ENCODE data around the gene TRPV6.

The TRPV6 gene

GRCh38 chr7:142906643-142907042 lies 21.1 kb upstream of the TRPV6 start:
- TF ChIP-seq, protein P1, sequence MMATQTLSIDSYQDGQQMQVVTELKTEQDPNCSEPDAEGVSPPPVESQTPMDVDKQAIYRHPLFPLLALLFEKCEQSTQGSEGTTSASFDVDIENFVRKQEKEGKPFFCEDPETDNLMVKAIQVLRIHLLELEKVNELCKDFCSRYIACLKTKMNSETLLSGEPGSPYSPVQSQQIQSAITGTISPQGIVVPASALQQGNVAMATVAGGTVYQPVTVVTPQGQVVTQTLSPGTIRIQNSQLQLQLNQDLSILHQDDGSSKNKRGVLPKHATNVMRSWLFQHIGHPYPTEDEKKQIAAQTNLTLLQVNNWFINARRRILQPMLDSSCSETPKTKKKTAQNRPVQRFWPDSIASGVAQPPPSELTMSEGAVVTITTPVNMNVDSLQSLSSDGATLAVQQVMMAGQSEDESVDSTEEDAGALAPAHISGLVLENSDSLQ (IDR thresholded peaks at IDR 0.05), result no peak
- TF ChIP-seq ARNT (IDR thresholded peaks at IDR 0.05) (no peak), FOXK2 (IDR thresholded peaks at IDR 0.05) (no peak), L3MBTL2 (conservative IDR thresholded peaks at IDR 0.05) (no peak)
- DNase-seq (ENCODE audit: extremely low spot score), result no peak
- POLR2A ChIA-PET, result no interaction called here
- CTCF ChIA-PET, result no interaction called here

DNA sequence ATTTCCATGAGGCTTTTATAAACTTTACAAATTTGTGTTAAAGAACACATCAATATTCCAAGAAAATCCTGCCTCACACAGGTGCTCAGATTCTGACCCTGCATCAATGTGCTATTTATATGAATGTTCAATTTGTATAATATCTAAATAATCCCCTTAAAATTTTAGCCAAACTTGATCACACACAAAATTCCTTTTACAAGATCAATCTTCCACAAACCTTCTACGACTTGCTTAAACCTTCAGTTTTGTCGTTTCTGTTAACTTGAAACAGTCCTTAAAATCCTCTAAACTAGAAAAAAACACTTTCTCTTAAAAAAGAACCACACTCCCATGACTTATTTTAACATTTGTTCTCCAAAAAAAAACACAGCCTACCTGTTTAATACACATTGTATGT lies 20.2 kb upstream of the TRPV6 start:
- DNase-seq (ENCODE audit: extremely low spot score), result no peak
- ChIA-PET CTCF (no interaction called here), POLR2A (no interaction called here)
- TF ChIP-seq NFRKB (IDR thresholded peaks at IDR 0.05) (no peak), ELF4 (IDR thresholded peaks at IDR 0.05) (no peak), ZNF384 (IDR thresholded peaks at IDR 0.05) (no peak), HDGF (IDR thresholded peaks at IDR 0.05; ENCODE audit: borderline replicate concordance) (no peak), SP1 (IDR thresholded peaks at IDR 0.05) (no peak), BHLHE40 (IDR thresholded peaks at IDR 0.05; ENCODE audit: borderline replicate concordance) (no peak), TARDBP (IDR thresholded peaks at IDR 0.05) (no peak), LEF1 (IDR thresholded peaks at IDR 0.05; ENCODE audit: borderline replicate concordance) (no peak), FOXA1 (IDR thresholded peaks at IDR 0.05) (no peak), L3MBTL2 (conservative IDR thresholded peaks at IDR 0.05) (no peak), ARNT (IDR thresholded peaks at IDR 0.05) (no peak), FOXM1 (IDR thresholded peaks at IDR 0.05; ENCODE audit: borderline replicate concordance) (no peak)
- TF ChIP-seq, protein P1 (IDR thresholded peaks at IDR 0.05), result no peak

- CTCF ChIA-PET, result no interaction called here
- DNase-seq (ENCODE audit: extremely low spot score), result no peak
- POLR2A ChIA-PET, result no interaction called here
- TF ChIP-seq L3MBTL2 (conservative IDR thresholded peaks at IDR 0.05), result no peak
- no peak for TF ChIP-seq SP1 (IDR thresholded peaks at IDR 0.05)
- TF ChIP-seq CTBP1 (IDR thresholded peaks at IDR 0.05; ENCODE audit: borderline replicate concordance), result no peak
- no peak for TF ChIP-seq FOXK2 (IDR thresholded peaks at IDR 0.05)
- no peak for TF ChIP-seq ELF4 (IDR thresholded peaks at IDR 0.05)
- TF ChIP-seq, protein P1 (IDR thresholded peaks at IDR 0.05), result no peak
- TF ChIP-seq ZNF384 (IDR thresholded peaks at IDR 0.05), result no peak
- no peak for TF ChIP-seq FOXM1 (IDR thresholded peaks at IDR 0.05; ENCODE audit: borderline replicate concordance)
- TF ChIP-seq SUZ12 (IDR thresholded peaks at IDR 0.05), result no peak
- no peak for TF ChIP-seq TARDBP (IDR thresholded peaks at IDR 0.05)
- TF ChIP-seq BHLHE40 (IDR thresholded peaks at IDR 0.05; ENCODE audit: borderline replicate concordance), result no peak
- TF ChIP-seq HDGF (IDR thresholded peaks at IDR 0.05; ENCODE audit: borderline replicate concordance), result no peak
- TF ChIP-seq LEF1 (IDR thresholded peaks at IDR 0.05; ENCODE audit: borderline replicate concordance), result no peak
- no peak for TF ChIP-seq ARNT (IDR thresholded peaks at IDR 0.05)
- TF ChIP-seq FOXA1 (IDR thresholded peaks at IDR 0.05), result no peak
- TF ChIP-seq NFRKB (IDR thresholded peaks at IDR 0.05), result no peak
Measured at GRCh38 chr7:142904128-142904527, 18.6 kb upstream of the TRPV6 start.

DNA sequence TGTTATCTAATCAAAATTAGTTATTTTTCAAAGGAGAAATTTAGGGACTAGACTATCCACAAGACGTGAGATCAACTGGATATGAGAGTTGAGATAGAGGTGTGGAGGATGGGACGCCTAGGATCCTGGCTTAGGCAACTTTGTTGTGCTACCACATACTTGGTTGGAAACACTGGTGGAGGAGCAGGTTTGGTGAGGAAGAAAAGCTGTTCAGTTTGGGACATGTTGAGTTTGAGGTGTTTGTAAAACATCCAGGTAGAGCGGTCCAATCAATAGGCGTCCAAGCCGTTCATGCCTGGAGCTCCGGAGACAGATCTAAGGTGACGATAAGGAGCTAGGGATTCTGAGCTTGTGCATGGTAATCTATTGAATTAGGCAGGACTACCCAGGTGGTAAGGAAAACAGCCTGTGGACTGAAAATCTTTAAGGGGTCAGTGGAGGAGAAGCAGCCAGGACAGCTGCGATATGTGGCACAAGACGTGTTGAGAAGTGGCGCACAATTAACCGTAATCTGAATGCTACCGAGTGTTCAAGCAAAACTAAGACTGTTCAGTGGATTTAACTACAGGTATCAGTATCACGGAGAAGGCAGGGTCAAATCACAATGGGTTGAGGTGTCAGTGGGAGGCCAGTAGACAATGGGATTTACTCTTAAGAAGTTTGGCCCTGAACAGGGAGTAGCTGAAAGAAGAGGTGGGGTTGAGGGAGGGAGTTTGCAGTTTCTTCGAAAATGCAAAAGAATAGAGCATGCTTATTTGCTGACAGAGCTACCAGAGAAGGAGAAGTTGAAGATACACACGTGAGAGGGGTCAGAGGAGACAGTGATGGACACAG lies 16.1 kb upstream of the TRPV6 start:
- CTCF ChIA-PET, result no interaction called here
- TF ChIP-seq ARNT (IDR thresholded peaks at IDR 0.05) (no peak), SUZ12 (IDR thresholded peaks at IDR 0.05) (no peak), ELF4 (IDR thresholded peaks at IDR 0.05) (no peak), TARDBP (IDR thresholded peaks at IDR 0.05) (no peak), SP1 (IDR thresholded peaks at IDR 0.05) (no peak)
- TF ChIP-seq, protein P1 (IDR thresholded peaks at IDR 0.05), result no peak
- POLR2A ChIA-PET, result no interaction called here
- DNase-seq (ENCODE audit: extremely low spot score), result no peak

GRCh38 chr7:142899661-142900060 lies 14.1 kb upstream of the TRPV6 start:
- DNase-seq (ENCODE audit: extremely low spot score), result no peak
- TF ChIP-seq FOXK2 (IDR thresholded peaks at IDR 0.05), result no peak
- TF ChIP-seq ZNF384 (IDR thresholded peaks at IDR 0.05), result no peak
- TF ChIP-seq SP1 (IDR thresholded peaks at IDR 0.05), result no peak
- TF ChIP-seq ELF4 (IDR thresholded peaks at IDR 0.05), result no peak
- no peak for TF ChIP-seq ARNT (IDR thresholded peaks at IDR 0.05)
- TF ChIP-seq FOXA1 (IDR thresholded peaks at IDR 0.05), result no peak
- no peak for TF ChIP-seq HDGF (IDR thresholded peaks at IDR 0.05; ENCODE audit: borderline replicate concordance)
- TF ChIP-seq BHLHE40 (IDR thresholded peaks at IDR 0.05; ENCODE audit: borderline replicate concordance), result no peak
- no peak for TF ChIP-seq NFRKB (IDR thresholded peaks at IDR 0.05)
- TF ChIP-seq TARDBP (IDR thresholded peaks at IDR 0.05), result no peak
- no peak for TF ChIP-seq FOXM1 (IDR thresholded peaks at IDR 0.05; ENCODE audit: borderline replicate concordance)
- TF ChIP-seq, protein P1 (IDR thresholded peaks at IDR 0.05), result no peak
- no peak for TF ChIP-seq CTBP1 (IDR thresholded peaks at IDR 0.05; ENCODE audit: borderline replicate concordance)
- no peak for TF ChIP-seq LEF1 (IDR thresholded peaks at IDR 0.05; ENCODE audit: borderline replicate concordance)
- TF ChIP-seq L3MBTL2 (conservative IDR thresholded peaks at IDR 0.05), result no peak
- TF ChIP-seq SUZ12 (IDR thresholded peaks at IDR 0.05), result no peak
- ChIA-PET CTCF (interaction anchor here (0.7 to 1.2 kb wide), 2 partner anchors 315 to 365 kb away, joined by 3 to 4 read pairs; no protein-coding TSS in a partner anchor), POLR2A (no interaction called here)
